Stimulated activated naive CD4-positive, alpha-beta T cell (primary cell): Measurements from ENCODE around the gene KBTBD3.
"Not testable (repeated sequence)": the region's sequence is repeated elsewhere in the genome, so short reads cannot be mapped to it uniquely, and the experiment has no call there.

Experiments
- DNase-seq, 6 experiments: peaks; one replicate each; lab custom pipeline; 2025; lab: John Stamatoyannopoulos, UW

The KBTBD3 gene

GRCh38 chr11:106061249-106061784, 15.8 kb downstream of the KBTBD3 start:
- no peak for DNase-seq

GRCh38 chr11:106059617-106060016, 17.5 kb downstream of the KBTBD3 start:
- no peak for DNase-seq

- not testable (repeated sequence) for DNase-seq
Observed at GRCh38 chr11:106058377-106058776, 18.8 kb downstream of the KBTBD3 start.

- DNase-seq = no peak
Observed at GRCh38 chr11:106051103-106051502, 26.0 kb downstream of the KBTBD3 start.

GRCh38 chr11:106049727-106050476, 27.2 kb downstream of the KBTBD3 start:
- DNase-seq = no peak

GRCh38 chr11:106047631-106048030, 29.5 kb downstream of the KBTBD3 start:
- no peak for DNase-seq

GRCh38 chr11:106043540-106043939, 33.6 kb downstream of the KBTBD3 start:
- no peak for DNase-seq

- no peak for DNase-seq
Observed at GRCh38 chr11:106032861-106033260, 44.3 kb downstream of the KBTBD3 start.

- no peak for DNase-seq
Observed at GRCh38 chr11:106031936-106032335, 45.2 kb downstream of the KBTBD3 start.

- DNase-seq = no peak
Observed at GRCh38 chr11:106031202-106031810, 45.8 kb downstream of the KBTBD3 start.

- no peak for DNase-seq
Observed at GRCh38 chr11:106030609-106031008, 46.5 kb downstream of the KBTBD3 start.

GRCh38 chr11:106022795-106023275, 54.3 kb downstream of the KBTBD3 start:
- DNase-seq = peak in 2 of 6 experiments; percentile 28 to 51

GRCh38 chr11:106021967-106022794, 55.0 kb downstream of the KBTBD3 start, which contains the start of gene MSANTD4:
TSS of gene MSANTD4 (minus strand) at chr11:106022240. CDS start at chr11:106010917, 11,323 bp downstream.
- peak; percentile 92 to 96 (median 95) for DNase-seq

- DNase-seq = peak in 1 of 6 experiments; percentile 47
Observed at GRCh38 chr11:106021181-106021966, 55.8 kb downstream of the KBTBD3 start.

- no peak for DNase-seq
Observed at GRCh38 chr11:106017093-106017492, 60.1 kb downstream of the KBTBD3 start.

GRCh38 chr11:106015066-106015465, 62.1 kb downstream of the KBTBD3 start:
- no peak for DNase-seq

- no peak for DNase-seq
Observed at GRCh38 chr11:106014620-106015019, 62.5 kb downstream of the KBTBD3 start.

- DNase-seq = no peak
Observed at GRCh38 chr11:106014035-106014434, 63.1 kb downstream of the KBTBD3 start.

GRCh38 chr11:106012744-106013143, 64.4 kb downstream of the KBTBD3 start:
- no peak for DNase-seq

GRCh38 chr11:106011481-106011880, 65.7 kb downstream of the KBTBD3 start:
- DNase-seq = no peak

- DNase-seq = not testable (repeated sequence)
Observed at GRCh38 chr11:106003094-106003493, 74.1 kb downstream of the KBTBD3 start.
